GM18505 (cell line): ENCODE measurements around the gene CNIH3.

ENCODE experiments used
- ATAC-seq: cut with Tn5 transposase; IDR thresholded peaks from one replicate; pipeline ENCODE4 v1.9.1; 2021; ENCODE audit not compliant: unreplicated experiment
- POLR2A ChIP-seq: IDR thresholded peaks from 4 replicates; pipeline ENCODE4 v1.6.1; 2011; ENCODE audit warnings: borderline replicate concordance; ENCODE audit not compliant: insufficient read depth, insufficient read length; ENCODE audit errors: extremely low read depth

The CNIH3 gene

GRCh38 chr1:224749916-224750315, 133.8 kb downstream of the CNIH3 start:
- no peak for ATAC-seq
- no peak for TF ChIP-seq POLR2A

- ATAC-seq, result no peak
- TF ChIP-seq POLR2A, result no peak
Measured at GRCh38 chr1:224751624-224752311, 135.7 kb downstream of the CNIH3 start.

- ATAC-seq, result no peak
- no peak for TF ChIP-seq POLR2A
Measured at GRCh38 chr1:224753491-224753890, 137.4 kb downstream of the CNIH3 start.

GRCh38 chr1:224755586-224755985, 139.5 kb downstream of the CNIH3 start:
- no peak for TF ChIP-seq POLR2A
- ATAC-seq, result no peak

- no peak for ATAC-seq
- TF ChIP-seq POLR2A, result no peak
Measured at GRCh38 chr1:224757508-224757907, 141.4 kb downstream of the CNIH3 start.

- no peak for ATAC-seq
- no peak for TF ChIP-seq POLR2A
Measured at GRCh38 chr1:224759135-224759534, 143.0 kb downstream of the CNIH3 start.

- no peak for ATAC-seq
Measured at GRCh38 chr1:224759681-224760091, 143.6 kb downstream of the CNIH3 start.

GRCh38 chr1:224760163-224760562, 144.0 kb downstream of the CNIH3 start:
- no peak for TF ChIP-seq POLR2A
- ATAC-seq, result no peak

More at GRCh38 chr1:224759681-224760091, 143.6 kb downstream of the CNIH3 start:
- TF ChIP-seq POLR2A, result no peak

GRCh38 chr1:224761245-224761644, 145.1 kb downstream of the CNIH3 start:
- ATAC-seq, result no peak
- TF ChIP-seq POLR2A, result no peak

- ATAC-seq, result no peak
- TF ChIP-seq POLR2A, result no peak
Measured at GRCh38 chr1:224762046-224762445, 145.9 kb downstream of the CNIH3 start.

GRCh38 chr1:224762701-224763100, 146.6 kb downstream of the CNIH3 start:
- no peak for ATAC-seq
- TF ChIP-seq POLR2A, result no peak

- ATAC-seq, result no peak
- TF ChIP-seq POLR2A, result no peak
Measured at GRCh38 chr1:224763126-224763775, 147.1 kb downstream of the CNIH3 start.

GRCh38 chr1:224766266-224766665, 150.1 kb downstream of the CNIH3 start:
- no peak for TF ChIP-seq POLR2A
- no peak for ATAC-seq

- TF ChIP-seq POLR2A, result no peak
- no peak for ATAC-seq
Measured at GRCh38 chr1:224767031-224767430, 150.9 kb downstream of the CNIH3 start.
